Fibroblast of peridontal ligament (primary cell): ENCODE data around the gene PIK3CD.

ENCODE experiments used
- DNase-seq: peaks from one replicate; pipeline ENCODE4 v3.0.0-alpha.2; 2010; ENCODE audit errors: extremely low read depth

PIK3CD gene

GRCh38 chr1:9717193-9718005 lies 65.9 kb downstream of the PIK3CD start:
- no peak for DNase-seq

- DNase-seq: no peak
Measured at GRCh38 chr1:9718006-9718680, 66.6 kb downstream of the PIK3CD start.

GRCh38 chr1:9719978-9720722 lies 68.6 kb downstream of the PIK3CD start:
- DNase-seq: no peak

GRCh38 chr1:9720785-9721605 lies 69.5 kb downstream of the PIK3CD start:
- DNase-seq: no peak

GRCh38 chr1:9721606-9722377 lies 70.3 kb downstream of the PIK3CD start:
- no peak for DNase-seq

- no peak for DNase-seq
Measured at GRCh38 chr1:9722378-9722749, 70.8 kb downstream of the PIK3CD start.

- no peak for DNase-seq
Measured at GRCh38 chr1:9723068-9723805, 71.7 kb downstream of the PIK3CD start.

- DNase-seq: no peak
Measured at GRCh38 chr1:9723926-9724325, 72.4 kb downstream of the PIK3CD start.

- DNase-seq: peak; percentile 43
Measured at GRCh38 chr1:9724706-9725476, 73.4 kb downstream of the PIK3CD start.

GRCh38 chr1:9726406-9726805 lies 74.9 kb downstream of the PIK3CD start:
- no peak for DNase-seq

GRCh38 chr1:9726905-9727595 lies 75.5 kb downstream of the PIK3CD start:
- no peak for DNase-seq

- DNase-seq: no peak
Measured at GRCh38 chr1:9728451-9729295, 77.1 kb downstream of the PIK3CD start.

- no peak for DNase-seq
Measured at GRCh38 chr1:9729523-9729922, 78.0 kb downstream of the PIK3CD start.

- no peak for DNase-seq
Measured at GRCh38 chr1:9730096-9730901, 78.8 kb downstream of the PIK3CD start.

GRCh38 chr1:9731051-9731537 lies 79.6 kb downstream of the PIK3CD start:
- no peak for DNase-seq

- DNase-seq: no peak
Measured at GRCh38 chr1:9731561-9731960, 80.0 kb downstream of the PIK3CD start.
